CD4-positive, CD25-positive, alpha-beta regulatory T cell (primary cell): ENCODE results near the gene NTRK1. TPM values are rescaled to one million over a fixed set of nuclear protein-coding genes. Genes with fewer than 3 reads are reported as not detected.
A peak's percentile ranks its signal among the peaks of the same experiment; 100 is the strongest.

Source experiments
- ATAC-seq, 2 donors: fragments of 150-1000 bp; cut with Tn5 transposase; one replicate each; pipeline ENCODE4 v1.10.0; 2021; ENCODE audit warnings: low read depth in 2 of 2, moderate number of reproducible peaks in 2 of 2, moderate library complexity in 1 of 2
- DNase-seq, 3 donors: peaks; one replicate each; pipeline versions ENCODE4 v3.0.0 to v3.0.0-alpha.2; 2012 to 2022; ENCODE audit warnings: mixed read lengths in 1 of 3
- H3K27ac ChIP-seq: one replicate; pipeline ENCODE4 v1.7.0; 2013; ENCODE audit warnings: mild to moderate bottlenecking, low read length; ENCODE audit not compliant: insufficient read depth, poor library complexity, severe bottlenecking
- H3K27me3 ChIP-seq: one replicate; pipeline ENCODE4 v1.7.0; 2013; ENCODE audit warnings: low read length; ENCODE audit not compliant: control insufficient read depth, insufficient read depth
- H3K36me3 ChIP-seq: one replicate; pipeline ENCODE4 v1.7.0; 2013; ENCODE audit warnings: mild to moderate bottlenecking, low read length, moderate library complexity; ENCODE audit not compliant: control insufficient read depth, insufficient read depth
- H3K4me1 ChIP-seq: 2 replicates; pipeline ENCODE4 v1.7.0; 2013; ENCODE audit warnings: mild to moderate bottlenecking, low read length; ENCODE audit not compliant: insufficient read depth, control insufficient read depth, poor library complexity, severe bottlenecking
- H3K4me3 ChIP-seq: one replicate; pipeline ENCODE4 v1.7.0; 2013; ENCODE audit warnings: low read depth, mild to moderate bottlenecking, low read length, moderate library complexity
- H3K9me3 ChIP-seq, 2 experiments: 1 replicate in 1 of 2; 2 replicates in 1 of 2; pipeline ENCODE4 v1.7.0; 2013; ENCODE audit warnings: low read length in 2 of 2, mild to moderate bottlenecking in 1 of 2, moderate library complexity in 1 of 2; ENCODE audit not compliant: control insufficient read depth in 2 of 2
- H3K27ac Mint-ChIP-seq, 3 donors: one replicate each; pipeline ENCODE4 v1.8.0; 2020 to 2022; ENCODE audit warnings: mild to moderate bottlenecking in 3 of 3, mixed read lengths in 3 of 3, moderate library complexity in 2 of 3
- H3K27me3 Mint-ChIP-seq: one replicate; pipeline ENCODE4 v1.8.0; 2022; ENCODE audit warnings: mild to moderate bottlenecking, mixed read lengths
- H3K36me3 Mint-ChIP-seq: one replicate; pipeline ENCODE4 v1.8.0; 2020; ENCODE audit warnings: mixed read lengths
- H3K4me1 Mint-ChIP-seq, 4 donors: one replicate each; pipeline ENCODE4 v1.8.0; 2020 to 2022; ENCODE audit warnings: mixed read lengths in 4 of 4, mild to moderate bottlenecking in 1 of 4
- H3K4me3 Mint-ChIP-seq, 4 donors: one replicate each; pipeline ENCODE4 v1.8.0; 2020 to 2022; ENCODE audit warnings: mild to moderate bottlenecking in 4 of 4, mixed read lengths in 4 of 4, moderate library complexity in 3 of 4
- H3K9me3 Mint-ChIP-seq, 7 donors: one replicate each; pipeline ENCODE4 v1.8.0; 2020 to 2022; ENCODE audit warnings: mixed read lengths in 7 of 7, mild to moderate bottlenecking in 3 of 7, moderate library complexity in 2 of 7
- polyA plus RNA-seq, 4 donors: library from polyadenylated mRNA; unstranded; fragments of 300-500 nt; fragmentation: Illumina TruSeq; gene quantifications; one replicate each; pipeline ENCODE4 v1.2.3, GENCODE V29; 2021
- total RNA-seq: library from RNA; stranded (reverse); gene quantifications from one replicate; pipeline ENCODE4 v1.2.3, GENCODE V29; 2022

NTRK1 gene
- total and polyA plus RNA-seq, 5 donors from 2014 or later = 0.06 to 0.91 (median 0.27) TPM; not detected in 1

DNA sequence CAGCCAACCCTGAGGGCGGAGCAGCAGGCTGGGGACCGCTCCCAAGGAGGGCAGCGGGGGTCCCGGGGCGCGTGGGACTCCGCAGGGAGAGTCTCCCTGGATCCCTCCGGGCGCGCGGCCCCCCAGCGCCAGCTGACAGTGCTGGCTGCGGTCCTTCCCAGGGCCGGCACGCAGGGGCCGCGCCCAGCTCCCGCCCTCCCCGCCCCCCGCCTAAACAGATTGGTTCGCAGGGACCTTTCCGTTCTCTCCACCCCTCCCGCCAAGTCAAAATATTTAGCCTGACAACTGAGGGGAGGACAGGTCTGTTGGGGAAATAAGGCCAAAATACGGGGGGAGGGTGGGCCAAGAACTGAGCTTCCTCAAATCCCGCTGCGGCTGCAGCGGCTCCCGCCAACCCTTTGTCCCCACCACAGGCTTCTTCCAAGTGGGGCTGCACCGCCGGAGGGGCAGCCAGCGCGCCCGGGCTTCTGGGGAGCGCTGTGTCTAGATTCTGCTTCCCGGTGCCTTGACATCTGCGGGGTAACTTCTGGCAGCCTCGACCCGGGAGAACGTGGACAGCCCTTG is 1.6 kb upstream of the NTRK1 start, which contains the start of gene INSRR:
INSRR (minus strand) TSS at position 159 of the 564 bp plus-strand sequence. CDS start 496 bp downstream, outside the sequence.
- Mint-ChIP-seq H3K4me3 (peak within 1 kb of the TSS; percentile 57 to 85 (median 76)), H3K27ac (no peak within 1 kb of the TSS), H3K36me3 (no peaks in the 10 kb centered on the region), H3K9me3 (no peaks in the 10 kb centered on the region), H3K27me3 (peaks cover 56% of the 10 kb centered on the region), H3K4me1 (peaks cover 8 to 30% (median 11%) of the 10 kb centered on the region in 4 donors)
- Histone ChIP-seq H3K27ac (no peak within 1 kb of the TSS), H3K4me3 (no peak within 1 kb of the TSS), H3K9me3 (no peaks in the 10 kb centered on the region), H3K36me3 (no peaks in the 10 kb centered on the region), H3K27me3 (peaks cover 12% of the 10 kb centered on the region), H3K4me1 (peaks cover 35% of the 10 kb centered on the region)
- ATAC-seq (no peak), DNase-seq (no peak)

DNA sequence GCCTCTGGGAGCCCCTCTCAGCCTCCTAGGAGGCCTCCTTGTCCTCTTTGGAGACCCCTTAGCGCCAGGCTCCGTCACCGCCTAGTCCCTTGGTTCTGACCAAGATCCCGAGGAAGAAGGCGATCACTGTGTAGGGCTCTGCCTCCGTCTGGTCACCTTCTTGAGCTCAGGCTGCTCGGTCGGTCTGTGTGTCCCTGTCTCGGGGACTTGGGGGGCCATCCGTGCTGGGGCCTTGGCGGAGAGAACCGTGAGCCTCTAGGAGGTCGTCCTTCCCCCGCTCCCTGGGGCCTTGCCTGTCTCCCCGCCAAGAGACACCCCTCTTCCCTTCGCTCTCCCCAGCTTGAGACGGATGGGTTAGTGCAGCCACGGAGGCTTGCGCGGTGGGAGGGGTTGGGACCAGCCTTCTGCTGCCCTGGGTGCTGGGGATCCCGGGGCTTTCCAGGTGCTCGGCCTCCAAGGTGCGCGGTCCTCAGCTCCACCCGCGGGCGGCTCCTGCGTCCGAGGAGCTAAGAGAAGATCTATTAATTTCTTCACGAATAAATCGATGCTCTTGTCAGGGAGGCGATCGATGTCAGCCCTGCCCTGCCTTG is 1.0 kb upstream of the NTRK1 start:
- Mint-ChIP-seq H3K36me3 (no peaks in the 10 kb centered on the region), H3K27me3 (peaks cover 56% of the 10 kb centered on the region), H3K9me3 (no peaks in the 10 kb centered on the region), H3K4me3 (peak overlapping the region; percentile 57 to 85 (median 76)), H3K27ac (no peak overlapping the region), H3K4me1 (peaks cover 8 to 30% (median 11%) of the 10 kb centered on the region in 4 donors)
- no peaks in the 10 kb centered on the region for H3K36me3 ChIP-seq
- H3K4me3 ChIP-seq = no peak overlapping the region
- H3K4me1 ChIP-seq = peaks cover 35% of the 10 kb centered on the region
- H3K27me3 ChIP-seq = peaks cover 13% of the 10 kb centered on the region
- H3K27ac ChIP-seq = no peak overlapping the region
- H3K9me3 ChIP-seq = no peaks in the 10 kb centered on the region
- ATAC-seq (no peak), DNase-seq (no peak)

DNA sequence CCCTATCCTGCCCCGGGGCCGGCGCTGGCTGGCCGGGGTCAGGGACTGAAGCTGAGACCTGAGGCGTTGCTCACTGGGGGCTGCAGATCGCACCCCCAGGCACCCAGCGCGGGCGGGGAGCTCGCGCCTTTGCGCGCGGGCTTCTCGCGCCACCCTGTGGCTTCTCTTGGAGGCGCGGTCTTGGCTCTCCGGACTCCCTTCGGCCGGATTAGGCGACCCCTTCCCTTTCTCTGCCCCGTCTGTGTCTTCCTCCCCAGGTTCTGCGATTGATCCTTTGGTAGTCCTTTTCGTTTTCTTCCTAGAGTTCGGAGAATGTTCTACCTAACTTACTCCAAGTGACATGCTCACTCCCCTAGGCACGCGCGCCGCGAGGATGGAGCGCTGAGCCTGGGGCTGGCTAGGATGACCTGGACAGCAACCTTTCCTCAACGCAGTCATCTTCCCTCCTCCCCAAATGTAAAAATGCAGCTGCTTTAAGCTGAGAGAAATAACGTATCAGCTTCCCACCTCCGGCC is 495 bp upstream of the NTRK1 start:
- Mint-ChIP-seq H3K27me3 (peaks cover 56% of the 10 kb centered on the region), H3K27ac (peak overlapping the region in 1 of 3 donors; percentile 70), H3K4me3 (peak overlapping the region; percentile 70 to 89 (median 84)), H3K4me1 (peaks cover 8 to 30% (median 11%) of the 10 kb centered on the region in 4 donors), H3K9me3 (no peaks in the 10 kb centered on the region), H3K36me3 (no peaks in the 10 kb centered on the region)
- Histone ChIP-seq H3K9me3 (no peaks in the 10 kb centered on the region), H3K27ac (no peak overlapping the region), H3K4me1 (peaks cover 35% of the 10 kb centered on the region), H3K27me3 (peaks cover 13% of the 10 kb centered on the region), H3K36me3 (no peaks in the 10 kb centered on the region), H3K4me3 (peak overlapping the region; percentile 64)
- DNase-seq = peak; percentile 40 to 60 (median 50)
- peak; percentile 50 to 57 for ATAC-seq

DNA sequence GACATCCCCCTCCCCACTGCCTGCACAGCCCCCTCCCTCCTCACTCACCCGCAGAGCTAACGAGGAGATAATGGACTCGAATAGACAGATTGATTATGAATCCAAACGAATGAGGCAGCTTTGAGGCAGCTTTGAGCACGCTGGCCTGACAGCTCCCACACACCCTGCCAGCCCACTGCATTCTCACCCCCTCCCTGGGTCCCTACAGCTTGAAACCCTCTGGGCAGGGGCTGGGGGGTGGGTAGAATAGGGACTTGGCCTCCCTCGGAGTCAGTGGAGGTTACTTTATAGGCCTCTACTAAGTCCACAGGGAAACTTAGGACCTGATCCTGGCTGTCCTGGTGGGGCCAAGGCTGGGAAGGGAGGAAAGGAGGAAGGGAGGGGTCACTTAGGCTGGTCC is 1.9 kb downstream of the NTRK1 start:
- no peak overlapping the region for H3K4me3 Mint-ChIP-seq
- peaks cover 13% of the 10 kb centered on the region for H3K27me3 ChIP-seq
- H3K9me3 Mint-ChIP-seq = no peaks in the 10 kb centered on the region
- H3K27me3 Mint-ChIP-seq = peaks cover 47% of the 10 kb centered on the region
- peaks cover 8 to 48% (median 11%) of the 10 kb centered on the region in 4 donors for H3K4me1 Mint-ChIP-seq
- H3K36me3 ChIP-seq = no peaks in the 10 kb centered on the region
- H3K4me3 ChIP-seq = no peak overlapping the region
- peak overlapping the region in 1 of 3 donors; percentile 44 for H3K27ac Mint-ChIP-seq
- DNase-seq (no peak), ATAC-seq (no peak)
- H3K4me1 ChIP-seq = peaks cover 44% of the 10 kb centered on the region
- no peaks in the 10 kb centered on the region for H3K36me3 Mint-ChIP-seq
- H3K9me3 ChIP-seq = no peaks in the 10 kb centered on the region
- H3K27ac ChIP-seq = no peak overlapping the region

DNA sequence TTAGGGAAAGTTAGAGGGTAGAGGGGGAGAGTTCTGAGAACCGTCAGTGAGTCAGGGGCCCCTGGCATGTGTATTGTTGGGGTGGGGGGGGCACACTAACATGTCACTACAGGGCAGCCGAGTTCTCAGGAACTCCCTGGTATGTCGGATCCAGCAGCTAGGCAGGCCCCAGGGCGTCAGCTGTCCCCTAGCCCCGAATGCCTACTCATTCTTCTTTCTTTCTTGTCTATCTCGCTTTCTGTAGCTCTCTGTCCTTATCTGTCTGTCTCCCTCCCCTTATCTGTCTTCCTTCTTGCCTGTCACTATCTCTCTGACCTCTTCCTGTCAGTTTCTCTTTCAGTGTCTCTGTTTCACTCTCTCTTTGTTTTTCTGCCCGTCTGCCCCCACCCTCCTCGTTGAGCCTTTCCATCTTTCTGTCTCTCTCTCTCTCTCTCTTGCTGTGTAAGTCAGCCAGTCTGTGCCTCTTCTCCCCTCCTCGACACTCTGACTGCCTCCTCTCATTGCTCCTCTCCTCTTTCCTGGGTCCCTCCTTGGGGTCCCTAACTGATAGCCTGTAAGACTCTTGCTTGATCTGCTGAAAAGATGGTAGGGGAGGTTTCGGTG is 2.4 kb downstream of the NTRK1 start:
- H3K4me3 Mint-ChIP-seq = peak overlapping the region in 1 of 4 donors; percentile 73
- H3K36me3 ChIP-seq = no peaks in the 10 kb centered on the region
- no peaks in the 10 kb centered on the region for H3K9me3 ChIP-seq
- peaks cover 8 to 48% (median 11%) of the 10 kb centered on the region in 4 donors for H3K4me1 Mint-ChIP-seq
- H3K27ac Mint-ChIP-seq = peak overlapping the region in 1 of 3 donors; percentile 77
- DNase-seq = peak in 1 of 3 donors; percentile 65
- H3K36me3 Mint-ChIP-seq = no peaks in the 10 kb centered on the region
- H3K27me3 Mint-ChIP-seq = peaks cover 41% of the 10 kb centered on the region
- ATAC-seq = no peak
- no peaks in the 10 kb centered on the region for H3K9me3 Mint-ChIP-seq
- H3K4me1 ChIP-seq = peaks cover 44% of the 10 kb centered on the region
- peaks cover 13% of the 10 kb centered on the region for H3K27me3 ChIP-seq
- no peak overlapping the region for H3K4me3 ChIP-seq
- no peak overlapping the region for H3K27ac ChIP-seq

DNA sequence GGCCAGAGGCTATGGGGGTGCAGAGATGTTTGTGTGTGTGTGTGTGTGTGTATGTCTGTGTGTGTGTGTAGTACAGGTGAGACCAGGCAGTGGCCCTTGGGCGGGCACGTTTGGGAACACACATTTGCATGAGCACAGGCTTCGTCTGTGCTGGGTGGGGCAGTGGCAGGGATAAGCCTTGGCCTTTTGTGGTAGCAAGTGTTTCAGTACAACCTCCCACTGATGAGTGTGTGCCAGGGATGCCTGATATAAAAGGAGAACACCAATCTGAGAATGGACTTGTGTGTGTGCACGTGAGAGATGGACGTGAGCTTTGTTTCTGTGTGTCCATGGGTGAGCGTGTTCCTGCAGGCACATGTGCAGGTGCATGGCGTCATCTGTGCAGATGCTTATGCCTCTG is 3.0 kb downstream of the NTRK1 start:
- H3K4me3 Mint-ChIP-seq = peak overlapping the region in 1 of 4 donors; percentile 73

DNA sequence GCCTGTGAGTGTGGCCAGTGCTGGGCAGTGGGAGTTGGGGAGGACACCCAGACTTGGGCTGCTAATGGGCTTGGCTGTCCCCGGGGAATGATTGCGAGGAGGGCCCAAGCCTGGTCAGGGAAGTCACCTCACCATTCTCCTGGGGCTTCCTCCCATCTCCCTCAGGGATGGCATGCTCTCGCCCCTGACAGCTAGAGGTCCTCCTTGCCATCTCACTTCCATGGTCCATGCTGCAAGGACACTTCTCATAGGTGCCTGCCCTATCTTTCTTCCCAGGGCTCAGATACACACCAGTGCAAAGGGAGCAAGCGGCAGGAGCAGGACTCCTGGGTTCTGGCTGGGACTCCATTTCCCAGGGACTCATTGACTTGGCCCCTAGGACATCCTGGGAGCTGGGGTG is 4.1 kb downstream of the NTRK1 start:
- peaks cover 36% of the 10 kb centered on the region for H3K27me3 Mint-ChIP-seq
- peaks cover 7 to 40% (median 11%) of the 10 kb centered on the region in 4 donors for H3K4me1 Mint-ChIP-seq
- H3K27ac Mint-ChIP-seq = no peak overlapping the region

More for the DNA sequence above, 3.0 kb downstream of the NTRK1 start:
- Histone ChIP-seq H3K4me1 (peaks cover 44% of the 10 kb centered on the region), H3K4me3 (no peak overlapping the region), H3K27me3 (peaks cover 13% of the 10 kb centered on the region), H3K36me3 (no peaks in the 10 kb centered on the region), H3K9me3 (no peaks in the 10 kb centered on the region), H3K27ac (no peak overlapping the region)
- DNase-seq (no peak), ATAC-seq (no peak)
- H3K4me1 Mint-ChIP-seq = peaks cover 8 to 47% (median 11%) of the 10 kb centered on the region in 4 donors
- H3K36me3 Mint-ChIP-seq = no peaks in the 10 kb centered on the region
- H3K27ac Mint-ChIP-seq = no peak overlapping the region
- H3K9me3 Mint-ChIP-seq = no peaks in the 10 kb centered on the region
- peaks cover 36% of the 10 kb centered on the region for H3K27me3 Mint-ChIP-seq

More for the DNA sequence above, 4.1 kb downstream of the NTRK1 start:
- no peaks in the 10 kb centered on the region for H3K36me3 Mint-ChIP-seq
- H3K4me3 ChIP-seq = no peak overlapping the region
- H3K36me3 ChIP-seq = no peaks in the 10 kb centered on the region
- no peak for DNase-seq
- H3K9me3 ChIP-seq = no peaks in the 10 kb centered on the region
- H3K9me3 Mint-ChIP-seq = no peaks in the 10 kb centered on the region
- H3K4me1 ChIP-seq = peaks cover 36% of the 10 kb centered on the region
- no peak for ATAC-seq
- H3K27ac ChIP-seq = no peak overlapping the region
- H3K4me3 Mint-ChIP-seq = no peak overlapping the region
- H3K27me3 ChIP-seq = peaks cover 13% of the 10 kb centered on the region
